ENCODE data around the gene EIF5B.

Gene EIF5B

DNA sequence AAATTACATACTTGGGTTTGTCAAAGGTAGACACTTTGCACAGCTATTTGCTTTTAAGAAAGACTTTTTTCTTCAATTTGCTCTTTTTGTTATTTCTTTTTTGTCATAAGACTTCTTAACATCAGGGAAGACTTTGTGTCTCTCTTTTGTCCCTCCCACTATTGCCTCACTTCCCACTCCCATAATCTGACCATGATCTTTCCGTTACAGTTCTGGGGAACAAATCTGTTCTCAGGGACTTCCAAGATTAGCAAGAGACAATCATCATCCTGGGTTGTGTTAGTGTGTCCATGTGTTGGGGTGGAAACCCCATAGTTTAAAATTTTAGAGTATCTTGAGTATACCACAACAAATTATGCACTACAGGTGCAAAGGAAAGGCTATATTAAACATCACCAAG lies 77.4 kb downstream of the EIF5B start:
- DNase-seq, result no peak

GRCh38 chr2:99417396-99417795 lies 80.2 kb downstream of the EIF5B start:
- no peak for DNase-seq

GRCh38 chr2:99420031-99420430 lies 82.8 kb downstream of the EIF5B start:
- no peak for DNase-seq

GRCh38 chr2:99420751-99421299 lies 83.6 kb downstream of the EIF5B start:
- no peak for DNase-seq

DNA sequence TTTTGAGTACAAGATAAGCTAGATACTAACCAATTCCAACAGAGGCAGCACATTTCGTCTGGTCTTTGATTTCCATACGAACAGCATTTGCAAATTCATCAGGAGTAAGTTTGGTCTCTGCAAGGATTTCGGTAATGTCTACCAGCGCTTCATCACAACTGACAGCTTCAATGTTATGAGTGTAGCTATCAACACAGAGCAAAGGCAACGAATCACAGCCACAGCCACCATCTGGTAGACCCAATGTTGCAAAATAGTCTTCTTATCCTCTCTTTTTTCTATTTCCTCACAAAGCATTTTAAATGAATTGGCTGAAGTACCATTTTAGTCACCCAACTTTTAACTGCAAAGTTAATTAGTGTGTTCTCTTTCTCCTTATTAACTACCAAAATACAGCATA lies 84.3 kb downstream of the EIF5B start:
- DNase-seq, result no peak

- no peak for DNase-seq
Observed at GRCh38 chr2:99422599-99422998, 85.4 kb downstream of the EIF5B start.

DNA sequence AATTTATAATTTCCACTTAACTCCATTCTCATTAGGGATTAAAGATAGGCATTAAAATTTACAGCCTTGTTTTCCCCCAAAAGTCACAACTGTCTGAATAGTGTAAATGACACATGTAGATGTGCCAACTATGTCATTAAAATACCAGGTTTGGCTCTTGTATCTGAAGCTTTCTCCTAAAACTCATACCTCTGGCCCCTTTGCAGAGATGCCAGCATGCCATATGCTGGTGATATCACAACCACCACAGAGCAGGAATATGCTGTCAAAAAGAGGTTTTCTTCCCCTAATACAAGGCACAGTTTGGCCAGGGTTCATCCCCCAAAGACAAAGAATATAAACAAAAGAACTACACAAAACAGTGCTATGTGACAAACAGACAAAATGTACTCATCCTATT lies 87.2 kb downstream of the EIF5B start:
- DNase-seq, result no peak

- DNase-seq, result no peak
Observed at GRCh38 chr2:99425022-99425421, 87.8 kb downstream of the EIF5B start.

DNA sequence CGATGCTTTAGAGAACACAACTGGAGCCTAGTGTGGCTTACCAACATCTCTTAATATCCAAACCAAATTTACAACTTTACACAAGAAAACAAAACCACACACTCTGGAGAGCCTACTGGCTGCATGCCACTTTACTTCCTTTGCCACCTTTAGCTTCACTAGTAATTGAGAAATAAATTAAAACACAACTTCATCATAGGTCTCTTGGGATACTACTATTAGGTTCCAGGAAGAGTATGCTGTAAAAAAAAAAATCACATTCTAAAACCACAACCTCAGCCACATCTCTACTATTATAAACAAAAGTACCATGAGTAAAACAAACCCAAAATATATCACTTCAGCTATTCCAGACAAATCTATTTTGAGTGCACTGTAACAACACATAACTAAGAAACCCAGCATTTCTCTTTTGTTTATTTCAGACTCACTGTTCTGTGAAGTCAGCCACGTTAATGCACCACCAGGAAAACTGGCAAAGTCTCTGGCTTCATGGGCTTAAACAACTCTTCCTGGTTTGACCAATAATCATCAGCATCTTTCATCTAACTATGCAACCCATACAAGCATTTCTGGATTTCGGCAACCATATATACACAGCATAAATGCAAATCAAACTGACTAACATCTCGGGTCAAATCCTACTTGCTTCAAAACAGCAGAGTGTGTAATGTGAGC lies 93.6 kb downstream of the EIF5B start:
- DNase-seq, result no peak

GRCh38 chr2:99431587-99432275 lies 94.5 kb downstream of the EIF5B start:
- DNase-seq, result no peak

DNA sequence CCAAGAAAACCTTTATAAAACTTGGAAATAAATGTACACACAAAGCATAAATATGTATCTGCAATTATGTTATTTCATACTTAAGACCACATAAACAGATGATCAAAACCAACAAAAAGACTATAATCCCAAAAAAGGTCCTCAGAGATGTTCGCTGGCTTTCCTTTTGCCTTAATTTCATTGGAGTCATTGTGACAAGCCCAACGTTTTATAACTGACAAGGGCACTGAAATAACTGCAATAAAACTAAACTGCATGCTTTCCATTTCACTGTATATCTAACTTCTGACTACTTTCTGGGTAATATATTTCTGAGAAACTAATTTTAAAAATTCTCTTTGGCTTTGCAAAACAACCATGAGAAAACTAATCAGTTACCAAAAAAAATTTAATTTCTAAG lies 96.2 kb downstream of the EIF5B start:
- no peak for DNase-seq

DNA sequence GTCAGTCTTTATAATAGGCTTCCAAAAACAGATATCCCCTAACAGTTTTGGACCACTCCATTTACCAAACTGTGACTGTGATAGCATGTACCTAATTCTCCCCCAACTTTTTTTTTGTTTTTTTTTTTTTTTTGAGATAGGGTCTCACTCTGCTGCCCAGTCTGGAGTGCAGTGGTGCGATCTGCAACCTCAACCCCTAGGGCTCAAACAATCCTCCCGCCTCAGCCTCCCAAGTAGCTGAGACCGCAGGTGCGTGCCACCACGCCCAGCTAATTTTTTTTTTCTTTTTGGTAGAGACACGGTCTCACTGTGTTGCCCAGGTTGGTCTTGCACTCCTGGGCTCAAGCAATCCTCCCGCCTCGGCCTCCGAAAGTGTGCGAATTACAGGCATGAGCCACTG lies 99.7 kb downstream of the EIF5B start:
- DNase-seq, result no peak

GRCh38 chr2:99439971-99440505 lies 102.8 kb downstream of the EIF5B start:
- DNase-seq, result no peak

- no peak for DNase-seq
Observed at GRCh38 chr2:99442837-99443236, 105.6 kb downstream of the EIF5B start.

- DNase-seq, result no peak
Observed at GRCh38 chr2:99444222-99444621, 107.0 kb downstream of the EIF5B start.

DNA sequence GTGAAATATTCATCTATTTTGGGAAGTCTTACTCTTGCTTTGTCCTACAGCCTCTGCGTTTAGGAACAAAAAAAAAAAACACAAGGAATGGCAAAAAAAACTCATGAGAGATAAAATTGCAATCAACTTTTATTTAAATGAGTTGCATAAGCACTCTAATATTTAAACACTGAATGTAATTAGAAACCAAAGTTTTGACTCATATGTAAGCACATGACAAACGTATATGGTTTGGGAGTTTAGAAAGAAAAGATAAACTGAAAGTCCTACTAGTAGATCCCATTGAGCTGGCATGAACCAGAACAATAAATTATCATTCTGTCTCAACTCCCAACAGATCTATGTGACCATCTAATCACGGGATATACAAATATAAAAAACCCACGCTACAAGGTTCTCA lies 107.9 kb downstream of the EIF5B start:
- DNase-seq, result no peak

- no peak for DNase-seq
Observed at GRCh38 chr2:99448556-99448955, 111.4 kb downstream of the EIF5B start.

DNA sequence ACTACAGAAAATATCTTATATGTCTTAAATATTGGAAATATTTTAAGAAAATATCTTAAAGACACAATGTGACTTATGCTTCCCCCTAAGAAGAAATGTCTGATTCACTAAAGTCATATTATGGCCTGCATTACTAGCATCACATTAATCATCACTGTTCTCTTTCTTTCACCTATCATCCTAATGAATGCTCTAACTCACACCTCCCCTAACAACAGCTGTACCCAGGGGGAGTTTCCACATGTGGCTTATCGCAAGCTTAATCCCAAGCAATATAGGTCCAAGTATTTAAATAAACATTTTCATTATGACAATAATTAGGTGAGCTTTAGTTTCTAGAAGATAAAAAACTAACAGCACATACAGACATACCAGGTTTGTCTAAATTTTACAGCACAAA lies 113.0 kb downstream of the EIF5B start:
- DNase-seq, result no peak
